GM19397 (cell line): ENCODE measurements around the gene VAPA.

Experiments
- ATAC-seq: cut with Tn5 transposase; IDR thresholded peaks from one replicate; pipeline ENCODE4 v1.9.1; 2021; ENCODE audit warnings: mild to moderate bottlenecking, moderate library complexity; ENCODE audit not compliant: unreplicated experiment

VAPA gene

GRCh38 chr18:9931146-9931545 lies 17.3 kb downstream of the VAPA start:
- ATAC-seq = no peak

- no peak for ATAC-seq
Observed at GRCh38 chr18:9931678-9932077, 17.9 kb downstream of the VAPA start.

- ATAC-seq = no peak
Observed at GRCh38 chr18:9933865-9934264, 20.0 kb downstream of the VAPA start.

- ATAC-seq = no peak
Observed at GRCh38 chr18:9934274-9934673, 20.5 kb downstream of the VAPA start.

GRCh38 chr18:9941103-9941502 lies 27.3 kb downstream of the VAPA start:
- ATAC-seq = no peak

GRCh38 chr18:9941660-9942059 lies 27.8 kb downstream of the VAPA start:
- ATAC-seq = no peak

GRCh38 chr18:9943311-9943710 lies 29.5 kb downstream of the VAPA start:
- no peak for ATAC-seq

- ATAC-seq = no peak
Observed at GRCh38 chr18:9944805-9945204, 31.0 kb downstream of the VAPA start.

- no peak for ATAC-seq
Observed at GRCh38 chr18:9946831-9947230, 33.0 kb downstream of the VAPA start.

GRCh38 chr18:9947248-9947647 lies 33.4 kb downstream of the VAPA start:
- ATAC-seq = no peak

- no peak for ATAC-seq
Observed at GRCh38 chr18:9949315-9949714, 35.5 kb downstream of the VAPA start.

GRCh38 chr18:9949861-9950260 lies 36.0 kb downstream of the VAPA start:
- no peak for ATAC-seq

- no peak for ATAC-seq
Observed at GRCh38 chr18:9950289-9951016, 36.6 kb downstream of the VAPA start.

GRCh38 chr18:9951022-9951859 lies 37.4 kb downstream of the VAPA start:
- ATAC-seq = no peak

- no peak for ATAC-seq
Observed at GRCh38 chr18:9952633-9953416, 39.0 kb downstream of the VAPA start.

GRCh38 chr18:9958861-9959399 lies 45.1 kb downstream of the VAPA start:
- ATAC-seq = no peak

- no peak for ATAC-seq
Observed at GRCh38 chr18:9959564-9959963, 45.7 kb downstream of the VAPA start.

GRCh38 chr18:9960258-9960904 lies 46.6 kb downstream of the VAPA start:
- no peak for ATAC-seq

- ATAC-seq = no peak
Observed at GRCh38 chr18:9961041-9961440, 47.2 kb downstream of the VAPA start.

- ATAC-seq = no peak
Observed at GRCh38 chr18:9965711-9966624, 52.2 kb downstream of the VAPA start.
